MM.1S (cell line): Measurements from ENCODE around the gene LMBR1.

ENCODE experiments used
- DNase-seq: peaks from one replicate; pipeline ENCODE4 v3.0.0-alpha.2; 2015
- H2AFZ ChIP-seq: fragments of 300-600 bp; sonication (generic); 2 replicates; pipeline ENCODE4 v1.6.0; 2016; ENCODE audit warnings: antibody characterized with exemption, low read length
- H3F3A ChIP-seq: fragments of 300-600 bp; sonication (generic); 2 replicates; pipeline ENCODE4 v1.6.1; 2016; ENCODE audit warnings: mild to moderate bottlenecking, antibody characterized with exemption, low read length, moderate library complexity, mixed read lengths; ENCODE audit not compliant: insufficient read depth
- H3K27ac ChIP-seq: fragments of 300-600 bp; sonication (generic); 2 replicates; pipeline ENCODE4 v1.5.1; 2016; ENCODE audit warnings: mild to moderate bottlenecking, low read length
- H3K27me3 ChIP-seq: fragments of 300-600 bp; sonication (generic); replicated peaks from 2 replicates; pipeline ENCODE4 v1.6.0; 2016; ENCODE audit warnings: low read length; ENCODE audit not compliant: insufficient read depth
- H3K36me3 ChIP-seq: fragments of 300-600 bp; sonication (generic); replicated peaks from 2 replicates; pipeline ENCODE4 v1.6.1; 2016; ENCODE audit warnings: mild to moderate bottlenecking, low read length, mixed read lengths; ENCODE audit not compliant: insufficient read depth
- H3K4me1 ChIP-seq: fragments of 300-600 bp; sonication (generic); 2 replicates; pipeline ENCODE4 v1.6.1; 2016; ENCODE audit warnings: low read length, mixed read lengths
- H3K4me2 ChIP-seq: fragments of 300-600 bp; sonication (generic); 2 replicates; pipeline ENCODE4 v1.6.0; 2016; ENCODE audit warnings: low read depth, low read length
- H3K4me3 ChIP-seq: fragments of 300-600 bp; sonication (generic); 2 replicates; pipeline ENCODE4 v1.5.1; 2016; ENCODE audit warnings: low read length, mixed read lengths
- H3K79me2 ChIP-seq: fragments of 300-600 bp; sonication (generic); 2 replicates; pipeline ENCODE4 v1.6.1; 2016; ENCODE audit warnings: mixed run types, low read length, mixed read lengths
- H3K9ac ChIP-seq: fragments of 300-600 bp; sonication (generic); 2 replicates; pipeline ENCODE4 v1.6.1; 2016; ENCODE audit warnings: low read length, mixed read lengths
- H3K9me2 ChIP-seq: fragments of 300-600 bp; sonication (generic); replicated peaks from 2 replicates; pipeline ENCODE4 v1.6.1; 2016; ENCODE audit warnings: mild to moderate bottlenecking, low read length, mixed read lengths; ENCODE audit not compliant: insufficient read depth
- H3K9me3 ChIP-seq: fragments of 300-600 bp; sonication (generic); replicated peaks from 2 replicates; pipeline ENCODE4 v1.6.1; 2016; ENCODE audit warnings: mild to moderate bottlenecking, low read length, mixed read lengths; ENCODE audit not compliant: insufficient read depth
- H4K20me1 ChIP-seq: fragments of 300-600 bp; sonication (generic); 2 replicates; pipeline ENCODE4 v1.6.1; 2016; ENCODE audit warnings: mild to moderate bottlenecking, low read length, moderate library complexity, mixed read lengths; ENCODE audit not compliant: insufficient read depth
- EZH2 ChIP-seq: fragments of 300-600 bp; sonication (generic); optimal IDR thresholded peaks from 2 replicates; pipeline ENCODE3; 2017; ENCODE audit warnings: low read depth, mild to moderate bottlenecking, antibody characterized with exemption, low read length, mixed read lengths
- EZH2phosphoT487 ChIP-seq: fragments of 300-600 bp; sonication (generic); IDR thresholded peaks from 2 replicates; pipeline ENCODE4 v1.6.1; 2018; ENCODE audit warnings: antibody characterized with exemption, low read length
- TF ChIP-seq, protein P1 (sequence below): fragments of 300-600 bp; sonication (generic); IDR thresholded peaks from 2 replicates; pipeline ENCODE4 v1.5.1; 2016; ENCODE audit warnings: antibody characterized with exemption, low read length, mixed read lengths

The LMBR1 gene

DNA sequence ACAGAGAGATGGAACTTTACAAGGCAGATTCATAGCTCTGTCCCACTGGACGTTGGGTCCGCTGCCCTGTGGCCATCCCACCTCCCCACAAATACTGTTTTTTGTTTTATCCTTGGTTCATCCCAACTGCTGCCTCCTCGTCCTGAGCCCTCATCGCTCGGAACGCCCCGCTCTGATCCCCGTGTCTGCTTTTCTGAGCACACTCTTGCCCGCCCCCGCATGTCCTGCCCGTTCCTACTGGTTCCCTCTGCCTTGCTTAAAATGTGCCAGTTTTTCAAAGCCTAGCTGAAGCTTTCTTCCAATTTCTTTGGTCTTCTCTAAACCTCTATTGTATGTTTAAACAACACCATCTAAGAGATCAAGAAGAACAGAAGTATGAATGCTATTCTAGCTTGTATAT lies 233.0 kb downstream of the LMBR1 start:
- Histone ChIP-seq H3K27me3 (no peaks in the 10 kb centered on the region), H3K9ac (no peak overlapping the region), H3K79me2 (no peaks in the 10 kb centered on the region), H3K9me2 (no peaks in the 10 kb centered on the region), H3K4me1 (no peaks in the 10 kb centered on the region), H3K9me3 (no peaks in the 10 kb centered on the region), H3K4me3 (no peak overlapping the region), H4K20me1 (no peaks in the 10 kb centered on the region), H3K4me2 (no peak overlapping the region), H3K27ac (no peak overlapping the region), H3F3A (no peaks in the 10 kb centered on the region), H2AFZ (no peak overlapping the region), H3K36me3 (no peaks in the 10 kb centered on the region)
- no peak for DNase-seq
- TF ChIP-seq EZH2 (no peak), EZH2phosphoT487 (no peak)
- TF ChIP-seq, protein P1, sequence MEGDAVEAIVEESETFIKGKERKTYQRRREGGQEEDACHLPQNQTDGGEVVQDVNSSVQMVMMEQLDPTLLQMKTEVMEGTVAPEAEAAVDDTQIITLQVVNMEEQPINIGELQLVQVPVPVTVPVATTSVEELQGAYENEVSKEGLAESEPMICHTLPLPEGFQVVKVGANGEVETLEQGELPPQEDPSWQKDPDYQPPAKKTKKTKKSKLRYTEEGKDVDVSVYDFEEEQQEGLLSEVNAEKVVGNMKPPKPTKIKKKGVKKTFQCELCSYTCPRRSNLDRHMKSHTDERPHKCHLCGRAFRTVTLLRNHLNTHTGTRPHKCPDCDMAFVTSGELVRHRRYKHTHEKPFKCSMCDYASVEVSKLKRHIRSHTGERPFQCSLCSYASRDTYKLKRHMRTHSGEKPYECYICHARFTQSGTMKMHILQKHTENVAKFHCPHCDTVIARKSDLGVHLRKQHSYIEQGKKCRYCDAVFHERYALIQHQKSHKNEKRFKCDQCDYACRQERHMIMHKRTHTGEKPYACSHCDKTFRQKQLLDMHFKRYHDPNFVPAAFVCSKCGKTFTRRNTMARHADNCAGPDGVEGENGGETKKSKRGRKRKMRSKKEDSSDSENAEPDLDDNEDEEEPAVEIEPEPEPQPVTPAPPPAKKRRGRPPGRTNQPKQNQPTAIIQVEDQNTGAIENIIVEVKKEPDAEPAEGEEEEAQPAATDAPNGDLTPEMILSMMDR = no peak

DNA sequence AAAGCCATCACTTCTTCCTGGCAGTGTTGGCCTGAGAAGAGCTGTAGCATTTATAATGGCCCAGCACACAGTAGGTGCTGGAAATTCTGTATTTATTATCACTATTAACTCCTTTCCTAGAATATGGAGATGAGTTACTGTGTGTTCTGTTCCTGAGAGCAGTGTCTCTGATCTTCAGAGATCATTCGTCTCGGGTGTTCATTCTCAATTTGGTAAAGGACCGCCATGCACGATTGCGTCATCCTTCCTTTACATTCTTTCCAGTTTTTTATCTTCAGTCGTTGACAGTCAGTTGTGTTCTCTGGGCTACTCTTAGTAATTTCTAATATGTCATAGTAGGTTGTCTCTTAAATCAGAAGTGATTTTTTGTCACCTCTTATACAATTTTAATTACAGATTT lies 233.8 kb downstream of the LMBR1 start:
- H3K79me2 ChIP-seq = no peaks in the 10 kb centered on the region
- H2AFZ ChIP-seq = no peak overlapping the region
- no peaks in the 10 kb centered on the region for H3K9me2 ChIP-seq
- H4K20me1 ChIP-seq = no peaks in the 10 kb centered on the region
- no peak overlapping the region for H3K27ac ChIP-seq
- no peak overlapping the region for H3K4me2 ChIP-seq
- H3K9ac ChIP-seq = no peak overlapping the region
- H3K9me3 ChIP-seq = no peaks in the 10 kb centered on the region
- no peaks in the 10 kb centered on the region for H3K27me3 ChIP-seq
- no peaks in the 10 kb centered on the region for H3F3A ChIP-seq
- no peaks in the 10 kb centered on the region for H3K4me1 ChIP-seq
- H3K4me3 ChIP-seq = no peak overlapping the region
- no peaks in the 10 kb centered on the region for H3K36me3 ChIP-seq
- TF ChIP-seq, protein P1 = no peak
- no peak for TF ChIP-seq EZH2phosphoT487
- TF ChIP-seq EZH2 = no peak
- no peak for DNase-seq

DNA sequence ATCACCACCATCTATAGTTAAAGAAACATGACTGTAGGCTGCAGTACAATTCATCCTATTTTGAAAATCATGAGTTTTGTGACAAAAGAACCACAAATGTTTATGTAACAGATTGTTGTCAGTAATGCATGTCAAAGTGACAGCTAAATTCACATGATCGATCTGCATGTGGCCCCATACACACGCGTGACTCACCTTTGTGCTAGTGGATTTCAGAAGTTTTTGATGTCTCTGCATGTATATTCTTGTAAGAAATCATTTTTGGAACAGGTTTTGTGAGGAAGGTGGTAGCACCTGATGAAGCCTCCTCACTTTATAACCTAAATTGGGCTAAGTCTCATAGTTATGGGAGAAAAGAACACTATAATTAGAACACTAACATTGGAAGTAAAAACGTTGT lies 235.3 kb downstream of the LMBR1 start:
- TF ChIP-seq EZH2 (no peak), EZH2phosphoT487 (no peak)
- TF ChIP-seq, protein P1 = no peak
- H3K79me2 ChIP-seq = no peaks in the 10 kb centered on the region
- H3K4me1 ChIP-seq = no peaks in the 10 kb centered on the region
- DNase-seq = no peak
- H3K9ac ChIP-seq = no peak overlapping the region
- H3K27ac ChIP-seq = no peak overlapping the region
- no peak overlapping the region for H3K4me2 ChIP-seq
- H3K9me3 ChIP-seq = no peaks in the 10 kb centered on the region
- no peak overlapping the region for H3K4me3 ChIP-seq
- H4K20me1 ChIP-seq = no peaks in the 10 kb centered on the region
- H3K36me3 ChIP-seq = no peaks in the 10 kb centered on the region
- no peak overlapping the region for H2AFZ ChIP-seq
- no peaks in the 10 kb centered on the region for H3K27me3 ChIP-seq
- H3F3A ChIP-seq = no peaks in the 10 kb centered on the region
- no peaks in the 10 kb centered on the region for H3K9me2 ChIP-seq
